Measurements from ENCODE around the gene MYB.

MYB gene

DNA sequence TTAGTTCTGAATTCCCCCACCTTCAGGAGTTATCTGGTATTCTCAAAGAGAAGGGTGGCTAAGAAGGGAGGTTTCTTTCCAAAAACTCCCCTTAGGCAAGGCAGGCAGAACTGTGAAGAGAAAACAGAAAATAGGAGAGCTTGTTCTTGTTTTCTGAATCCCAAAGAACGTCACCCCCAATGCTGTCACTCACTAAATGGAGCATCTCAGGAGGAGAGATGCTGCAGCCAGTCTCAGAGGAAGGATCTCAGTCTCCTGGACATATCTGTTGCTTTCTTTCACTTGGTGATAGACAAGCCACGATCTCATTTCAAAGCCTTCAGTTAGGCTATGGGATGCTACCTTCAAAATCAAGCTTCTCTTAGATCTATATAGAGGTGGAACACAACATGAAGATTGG is 16.1 kb upstream of the MYB start:
- DNase-seq = no peak

DNA sequence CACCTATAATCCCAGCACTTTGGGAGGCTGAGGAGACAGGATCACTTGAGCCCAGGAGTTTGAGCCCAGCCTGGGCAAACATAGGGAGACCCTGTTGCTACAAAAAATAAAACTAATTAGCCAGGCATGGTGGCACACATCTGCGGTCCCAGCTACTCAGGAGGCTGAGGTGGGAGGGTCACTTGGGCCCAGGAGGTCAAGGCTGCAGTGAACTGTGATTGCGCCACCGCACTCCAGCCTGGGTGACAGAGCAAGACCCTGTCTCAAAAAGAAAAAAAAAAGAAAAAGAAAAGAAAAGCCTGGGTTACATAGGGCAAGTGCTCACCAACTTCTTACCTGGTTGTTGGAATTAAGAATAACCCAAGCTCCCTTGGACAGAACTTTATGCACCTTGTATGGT is 14.6 kb upstream of the MYB start:
- DNase-seq = no peak

DNA sequence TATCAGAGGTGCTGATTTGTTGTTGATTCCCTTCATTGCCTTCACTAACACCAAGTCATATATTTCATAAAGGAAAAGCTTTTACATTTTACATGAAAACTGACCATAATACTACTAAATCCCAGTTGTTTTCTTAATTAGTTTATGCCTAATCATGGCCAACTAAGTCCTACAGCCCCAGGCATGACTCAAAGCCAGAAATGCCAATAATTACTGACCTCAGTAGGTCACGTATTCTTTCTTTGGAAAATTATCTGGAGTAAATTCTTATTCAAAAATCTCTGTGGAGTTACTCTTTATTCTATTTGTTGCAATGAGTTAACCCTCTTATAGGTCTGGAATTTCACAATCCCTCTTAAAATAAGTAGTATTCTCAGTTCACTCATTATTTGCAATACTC is 13.5 kb upstream of the MYB start:
- DNase-seq = no peak

DNA sequence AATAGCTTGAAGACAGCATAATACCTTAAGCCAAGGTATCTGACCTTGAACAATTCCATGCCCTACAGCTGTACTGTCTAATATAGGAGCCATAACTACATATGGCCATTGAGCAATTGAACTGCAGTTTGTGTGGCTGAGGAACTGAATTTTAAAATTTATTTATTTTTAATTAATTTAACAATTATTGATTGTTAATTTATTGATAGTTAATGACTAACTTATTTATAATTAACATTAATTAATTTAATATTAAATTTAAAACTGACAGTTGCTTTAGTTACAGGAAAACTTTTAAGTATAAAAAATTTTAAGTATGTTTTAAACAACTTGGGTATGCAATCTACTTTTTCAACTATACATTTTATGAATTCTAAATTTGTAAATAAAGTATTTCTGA is 12.3 kb upstream of the MYB start:
- no peak for DNase-seq

DNA sequence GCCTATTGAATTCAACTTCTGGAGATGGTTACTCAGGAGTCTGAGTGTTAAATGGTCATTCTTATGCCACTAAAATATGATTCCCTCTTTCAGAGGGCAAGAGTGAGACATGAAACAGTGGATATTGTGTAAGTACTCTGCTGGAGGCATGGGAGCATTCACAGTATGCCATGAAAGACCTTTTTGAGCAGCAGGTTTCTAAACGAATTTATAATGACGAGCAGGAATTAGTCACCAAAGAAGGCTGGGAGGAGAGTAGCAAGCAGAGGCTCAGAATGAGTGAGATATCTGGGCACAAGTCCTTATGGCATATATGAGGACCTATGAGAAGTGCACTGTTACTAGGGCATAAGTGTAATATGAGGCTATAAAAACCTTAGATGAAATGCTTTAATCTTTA is 10.9 kb upstream of the MYB start:
- no peak for DNase-seq

DNA sequence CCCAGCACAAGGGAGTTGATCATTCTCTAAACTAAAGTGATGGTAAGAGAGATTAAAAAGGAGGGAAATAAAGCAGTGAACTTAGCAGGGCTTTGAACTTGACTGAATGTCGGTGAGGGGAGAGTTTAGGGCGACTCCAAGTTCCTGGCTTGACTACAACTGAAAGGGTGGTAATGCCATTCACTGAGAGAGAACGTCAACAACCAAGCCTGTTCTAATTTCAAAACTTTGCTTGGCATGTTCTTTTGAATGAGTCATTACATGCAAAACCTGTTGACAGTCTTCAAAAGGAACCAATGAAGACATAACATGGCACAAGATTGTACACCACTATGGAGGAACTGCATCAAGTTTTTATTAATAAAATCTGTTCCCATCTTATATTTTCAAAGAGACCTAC is 10.3 kb upstream of the MYB start:
- DNase-seq = no peak

DNA sequence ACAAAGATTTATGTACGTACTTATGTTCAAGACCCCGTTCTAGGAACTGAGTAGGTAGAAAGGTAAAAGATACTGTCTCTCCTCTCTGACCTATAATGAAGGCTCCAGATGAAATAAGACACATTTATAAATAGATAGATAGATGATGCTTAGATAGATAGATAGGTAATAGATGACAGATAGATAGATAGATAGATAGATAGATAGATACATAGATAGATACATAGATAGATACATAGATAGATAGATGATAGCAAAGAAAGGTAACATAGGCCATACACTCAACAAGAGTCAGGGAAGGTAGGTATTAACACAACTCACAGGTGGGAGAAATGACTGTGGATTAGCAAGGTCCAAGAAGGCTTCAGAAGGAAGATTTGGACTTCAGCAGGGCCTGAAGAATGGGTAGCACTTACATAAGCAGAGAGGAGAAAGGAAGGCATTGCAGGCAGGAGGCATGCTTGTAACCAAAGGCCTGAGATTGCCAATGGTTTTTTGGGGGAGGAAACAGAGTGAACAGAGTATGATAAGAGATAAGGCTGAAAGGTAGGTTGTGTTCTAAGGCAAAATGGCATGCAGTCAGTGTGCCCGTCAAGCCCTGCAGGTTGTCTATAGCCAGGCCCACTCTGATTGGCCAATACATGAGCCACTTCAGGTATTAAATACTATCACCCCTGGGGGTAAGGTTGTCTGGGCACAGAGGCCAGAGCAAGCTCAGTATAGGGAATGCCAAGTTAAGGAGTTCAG is 7.7 kb upstream of the MYB start:
- no peak for DNase-seq

DNA sequence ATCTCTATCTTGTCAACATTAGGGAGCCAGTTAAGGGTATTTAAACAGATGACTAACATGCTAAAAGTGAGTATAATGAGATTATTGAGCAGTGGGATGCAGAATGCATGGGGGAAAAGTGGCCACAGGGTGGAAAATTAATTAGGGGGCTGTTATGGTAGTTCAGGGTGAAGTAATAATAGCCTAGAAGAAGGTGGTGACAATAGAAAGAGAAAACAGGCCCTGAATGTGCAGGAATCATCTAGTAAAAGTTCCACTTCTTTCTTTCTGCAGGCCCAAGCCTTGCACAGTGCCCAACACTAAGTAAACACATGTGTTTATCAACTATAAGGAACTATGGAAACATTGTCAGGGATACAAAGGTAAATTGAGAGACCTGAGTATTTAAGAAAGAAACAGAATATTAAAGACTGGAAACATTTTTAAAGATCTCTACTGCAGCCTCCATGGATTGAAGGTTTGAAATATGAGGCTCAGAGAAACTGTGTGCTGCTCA is 7.1 kb upstream of the MYB start:
- no peak for DNase-seq

DNA sequence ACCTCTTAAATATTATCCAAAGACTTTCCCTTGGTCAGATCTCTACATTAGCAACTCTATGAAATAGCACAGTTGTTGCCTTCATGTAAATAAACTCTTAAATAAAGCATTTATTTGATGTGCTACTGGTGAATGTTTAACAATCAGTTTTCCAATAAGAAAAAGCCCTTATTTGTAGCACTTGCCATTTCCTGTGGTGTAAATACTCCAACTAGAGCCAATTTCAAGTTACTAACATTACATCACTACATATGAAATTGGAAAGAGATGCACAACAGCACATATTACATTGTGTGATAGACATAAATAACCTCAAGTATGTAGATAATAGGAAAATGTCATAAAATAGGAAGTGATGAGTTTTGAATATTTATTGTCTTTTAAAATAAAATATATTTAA is 5.0 kb upstream of the MYB start:
- DNase-seq = no peak

DNA sequence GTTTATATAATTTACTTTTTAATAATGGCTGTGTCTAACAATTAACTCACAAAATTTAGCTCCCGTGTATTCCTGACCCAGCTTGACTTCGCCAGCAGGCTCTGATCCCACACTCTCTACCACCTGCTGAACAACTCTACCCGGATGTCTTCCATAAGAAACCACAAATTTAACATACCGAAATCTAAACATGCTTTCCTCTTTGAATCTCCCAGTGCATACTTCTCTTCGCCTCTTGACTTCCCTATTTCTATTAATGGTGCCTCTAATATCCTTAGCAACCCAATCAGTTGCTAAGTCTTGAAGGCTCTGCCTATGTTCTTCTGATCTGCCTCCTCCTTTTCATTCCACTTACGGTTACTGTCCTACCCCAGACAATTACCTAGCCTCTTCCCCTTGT is 4.6 kb upstream of the MYB start:
- no peak for DNase-seq

DNA sequence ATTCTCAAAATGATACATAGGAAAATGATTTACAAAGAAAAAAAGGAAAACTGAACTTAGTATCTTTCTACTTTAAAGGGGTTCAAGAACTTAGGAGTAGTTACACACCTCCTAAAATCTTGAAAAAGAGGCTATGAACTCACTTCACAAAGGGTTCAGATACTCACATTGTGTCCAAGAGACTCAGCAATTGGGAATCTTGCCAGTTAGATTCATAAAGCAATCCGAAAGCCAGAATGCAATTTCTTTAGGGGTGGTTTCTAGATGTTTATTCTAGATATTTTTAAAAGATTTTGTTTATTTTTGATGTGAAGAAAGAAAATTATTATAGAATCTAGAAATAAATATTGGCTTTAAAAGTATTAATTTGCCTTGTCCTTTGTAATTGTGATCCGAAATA is 1.7 kb upstream of the MYB start:
- no peak for DNase-seq

DNA sequence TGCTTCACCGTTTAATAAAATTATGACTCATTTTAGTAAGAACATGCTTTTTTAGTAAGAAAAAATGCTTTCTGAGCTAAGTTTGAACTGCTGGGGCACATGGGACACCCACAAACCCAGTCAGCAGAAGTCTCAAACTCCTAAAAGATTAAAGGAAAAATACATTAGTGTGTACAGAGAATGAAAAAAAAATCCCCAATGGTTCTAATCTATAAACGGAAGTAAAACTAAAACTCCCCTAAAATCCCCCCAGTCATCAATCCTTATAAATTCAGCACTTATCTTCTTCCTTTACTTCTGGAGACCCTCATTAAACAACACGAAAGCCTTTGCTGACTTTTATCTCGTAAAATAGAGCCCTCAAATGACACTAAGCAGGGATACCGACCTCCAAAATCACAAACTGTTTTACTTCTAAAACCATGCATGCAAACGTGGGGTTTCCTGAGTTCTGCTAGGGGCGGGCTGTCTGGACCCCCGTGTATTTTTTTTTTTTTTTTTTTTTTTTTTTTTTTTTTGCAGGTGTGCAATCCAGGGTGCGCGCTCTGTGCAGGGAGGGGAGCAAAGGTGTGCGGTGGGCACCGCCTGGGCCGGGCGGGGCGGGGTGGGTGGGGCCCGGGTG is 1.1 kb upstream of the MYB start:
- DNase-seq = no peak

DNA sequence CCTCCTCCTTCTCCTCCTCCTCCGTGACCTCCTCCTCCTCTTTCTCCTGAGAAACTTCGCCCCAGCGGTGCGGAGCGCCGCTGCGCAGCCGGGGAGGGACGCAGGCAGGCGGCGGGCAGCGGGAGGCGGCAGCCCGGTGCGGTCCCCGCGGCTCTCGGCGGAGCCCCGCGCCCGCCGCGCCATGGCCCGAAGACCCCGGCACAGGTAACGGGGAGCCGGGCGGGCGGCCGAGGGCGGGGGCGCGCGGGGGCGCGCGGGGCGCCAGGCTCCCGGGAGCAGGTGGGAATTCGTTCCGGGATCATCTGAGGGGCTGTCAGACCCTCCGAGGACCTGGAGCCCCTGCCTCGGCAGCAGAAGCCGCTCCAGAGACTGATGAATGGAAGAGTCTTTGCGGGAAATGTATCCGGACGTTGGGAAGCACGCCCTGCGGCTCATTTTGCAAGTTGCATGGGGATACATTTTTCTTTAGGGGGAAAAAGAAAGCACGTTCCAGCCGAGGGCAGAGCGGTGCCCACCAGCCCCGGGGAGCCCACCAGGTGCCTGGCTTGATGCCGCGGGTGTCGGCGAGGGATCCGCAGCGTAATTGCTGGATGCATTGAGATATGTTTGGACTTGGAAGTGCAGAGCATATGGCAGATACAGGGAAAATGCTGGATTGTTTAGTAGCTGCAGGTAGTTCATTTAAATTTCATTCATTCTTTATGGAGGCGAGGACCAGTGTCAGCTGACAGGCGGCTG is 394 bp downstream of the MYB start:
- peak; percentile 28 for DNase-seq

DNA sequence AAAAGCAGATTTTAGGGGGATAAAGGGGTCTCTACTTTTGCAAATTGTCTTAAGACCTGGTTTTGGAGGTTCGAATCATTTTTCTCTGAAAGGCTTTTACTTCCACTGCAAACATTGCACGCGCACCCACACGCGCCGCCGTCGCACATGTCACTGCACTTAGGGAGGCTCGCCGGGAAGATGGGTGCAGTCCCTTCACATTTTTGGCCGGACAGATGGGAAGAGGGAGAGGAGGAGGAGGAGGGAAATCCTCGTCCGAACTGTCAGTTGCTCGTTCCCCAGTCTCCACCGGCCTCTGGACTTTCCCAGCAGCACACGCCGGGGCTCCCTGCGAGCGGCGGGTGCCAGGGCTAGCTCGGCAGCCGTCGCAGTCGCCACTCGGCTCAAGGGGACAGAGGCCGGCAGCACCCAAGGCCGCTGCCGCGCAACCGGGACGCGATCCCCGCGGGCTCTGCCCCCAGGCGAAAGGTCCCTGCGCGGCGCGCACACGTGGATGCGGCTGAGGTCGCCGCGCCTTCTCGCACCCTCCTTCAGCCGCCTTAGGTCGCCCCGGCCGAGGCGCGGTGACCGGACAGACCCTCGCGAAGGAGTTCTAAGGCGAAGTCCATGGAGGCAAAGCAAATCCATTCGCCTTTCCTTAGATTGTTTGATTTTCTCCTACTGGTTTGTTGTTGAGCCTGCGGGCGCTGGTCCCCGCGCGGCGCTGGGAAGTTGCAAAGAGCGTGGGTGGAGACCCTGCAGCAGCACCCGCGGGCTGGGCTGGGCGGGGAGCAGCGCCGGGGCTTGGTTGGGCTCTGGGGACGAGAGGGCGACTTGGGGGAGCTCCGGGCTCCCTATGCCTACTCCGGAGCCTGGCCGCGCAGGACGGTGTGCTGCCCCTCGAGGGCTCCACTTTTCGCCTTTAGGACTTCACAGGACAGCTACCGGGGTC is 1.2 kb downstream of the MYB start:
- DNase-seq = peak; percentile 18

DNA sequence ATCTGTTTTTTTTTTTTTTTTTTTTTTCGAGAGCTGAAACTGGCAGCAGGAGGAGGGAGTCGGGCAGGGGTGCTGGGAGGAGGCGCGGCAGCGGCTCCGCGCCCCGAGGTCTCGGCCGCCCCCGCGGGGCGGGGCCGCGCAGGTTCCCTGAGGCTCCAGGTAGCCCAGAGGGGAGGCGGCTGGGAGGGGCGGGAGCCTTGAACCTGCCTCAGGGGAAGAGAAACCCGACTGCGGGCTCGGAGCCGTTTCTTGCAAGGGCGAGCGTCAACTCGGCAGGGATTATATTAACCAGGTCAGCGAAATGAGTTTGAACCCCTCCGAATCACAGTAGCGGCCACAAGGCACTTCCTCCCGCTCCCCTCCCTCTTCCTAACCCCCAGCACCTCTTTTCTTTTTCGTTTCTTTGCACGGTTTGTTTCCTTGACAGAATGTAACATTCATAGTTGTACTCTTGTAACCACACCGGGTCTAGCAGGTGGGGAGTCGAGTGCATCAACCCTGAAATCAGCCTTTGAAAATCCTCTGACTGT is 2.0 kb downstream of the MYB start:
- DNase-seq = peak; percentile 32

DNA sequence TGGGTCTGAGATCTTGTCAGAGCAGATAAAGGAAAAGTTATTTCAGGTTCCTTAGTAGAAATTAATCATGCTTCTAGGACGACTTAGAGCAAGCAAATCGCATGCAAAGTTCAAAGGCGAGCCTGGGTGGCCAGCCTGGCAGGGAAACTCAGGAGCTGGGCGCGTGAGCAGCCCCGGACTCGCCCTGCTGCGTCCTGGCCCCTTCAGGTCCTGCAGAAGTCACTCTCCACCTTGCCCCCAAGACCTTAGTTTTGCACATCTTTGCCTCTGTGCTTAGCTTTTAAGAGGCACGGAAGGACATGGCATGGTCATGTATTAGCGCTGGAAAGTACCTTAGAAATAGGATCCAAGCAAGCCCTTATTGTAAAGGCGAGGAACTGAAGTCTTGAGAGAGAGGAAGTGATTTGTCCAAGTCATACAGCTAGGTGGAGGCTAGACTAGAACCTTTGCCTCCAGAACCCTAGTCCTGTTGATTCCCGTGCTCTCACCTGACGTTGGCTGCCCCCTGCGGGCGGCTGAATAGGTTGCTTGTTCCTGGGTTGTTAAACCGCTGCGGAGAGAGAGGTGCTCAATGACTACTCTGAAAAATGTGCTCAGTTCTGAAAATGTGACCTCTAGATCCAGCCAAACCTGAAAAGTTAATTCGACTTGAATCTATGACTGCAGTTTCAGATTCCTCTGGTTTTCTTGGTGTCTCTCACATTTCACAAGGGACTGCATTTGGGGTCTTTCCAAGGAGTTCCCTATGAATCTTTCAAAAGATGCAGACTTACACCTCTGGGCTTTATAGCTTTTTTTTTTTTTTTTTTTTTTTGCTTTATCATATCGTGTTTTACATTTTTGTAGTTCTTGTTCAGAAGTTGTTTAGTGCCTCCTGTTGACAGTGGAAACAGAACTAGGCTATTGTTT is 2.7 kb downstream of the MYB start:
- DNase-seq = peak; percentile 18

DNA sequence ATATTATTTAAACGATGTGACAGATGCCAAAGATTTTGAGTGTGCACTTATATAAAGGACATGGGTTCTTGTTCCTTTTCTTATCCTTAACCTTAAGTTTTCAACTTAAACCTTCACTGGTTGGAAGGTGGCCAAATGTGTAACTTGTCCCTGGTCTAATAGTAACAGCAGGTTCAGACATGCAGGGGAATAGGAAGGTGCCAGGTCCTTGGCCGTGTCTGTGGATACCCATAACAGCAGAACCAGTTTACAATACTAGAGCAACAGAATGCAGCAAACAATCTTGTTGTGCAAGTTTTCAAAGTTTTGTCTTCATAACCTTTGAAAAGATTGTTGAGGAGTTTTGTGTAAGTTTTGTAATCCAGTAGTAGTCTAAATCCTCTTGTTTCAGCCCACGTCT is 4.4 kb downstream of the MYB start:
- no peak for DNase-seq

DNA sequence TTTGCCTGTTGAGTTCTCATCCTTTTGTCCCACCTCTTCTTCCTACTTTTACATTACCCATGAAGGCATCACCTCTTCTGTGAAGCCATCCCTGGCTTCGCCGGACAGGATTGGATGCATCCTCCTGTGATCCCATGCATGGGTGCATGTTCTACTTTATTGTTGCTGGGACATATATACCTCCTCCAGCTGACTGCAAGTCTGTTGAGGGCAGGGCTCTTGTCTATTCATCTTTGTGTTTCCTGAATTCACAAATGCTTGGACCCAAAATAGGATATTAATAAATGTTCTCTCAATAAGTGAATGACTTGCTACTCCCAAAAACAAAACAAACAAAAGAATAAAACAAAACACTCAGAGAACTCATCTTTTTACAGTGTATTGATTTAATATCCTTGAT is 5.1 kb downstream of the MYB start:
- no peak for DNase-seq

DNA sequence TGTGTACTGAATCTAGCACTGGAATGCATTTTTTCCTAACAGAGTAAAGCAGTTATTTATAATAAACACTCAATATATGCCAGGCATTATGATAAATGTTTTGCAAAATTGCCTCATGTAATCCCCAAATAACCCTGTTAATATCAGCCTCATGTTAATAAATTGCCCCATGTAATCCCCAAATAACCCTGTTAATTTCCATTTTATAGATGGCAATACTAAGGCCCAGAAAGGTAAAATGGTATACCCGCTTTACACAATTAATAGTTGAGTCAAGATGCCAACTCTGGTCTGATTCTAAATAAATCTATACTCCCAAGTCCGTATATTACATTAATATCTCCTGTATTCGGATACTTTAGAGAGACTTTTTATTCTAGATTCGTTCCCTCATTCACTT is 6.3 kb downstream of the MYB start:
- no peak for DNase-seq

DNA sequence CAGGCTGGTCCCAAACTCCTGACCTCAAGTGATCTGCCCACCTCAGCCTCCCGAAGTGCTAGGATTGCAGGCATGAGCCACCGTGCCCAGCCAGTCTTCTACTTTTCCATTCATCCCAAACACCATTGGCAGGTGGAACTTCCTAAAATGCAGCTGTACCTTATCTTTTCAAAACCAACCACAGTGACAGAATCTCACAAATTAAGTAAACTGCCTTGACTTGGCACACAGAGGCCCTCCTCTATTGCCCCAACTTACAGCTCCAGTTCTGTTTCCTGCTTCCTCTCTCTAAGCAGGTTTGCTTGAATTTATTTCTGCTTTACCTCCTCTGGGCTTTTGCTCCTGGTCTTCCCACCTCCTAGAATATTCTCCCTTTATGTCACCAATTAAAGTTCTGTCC is 7.6 kb downstream of the MYB start:
- no peak for DNase-seq

DNA sequence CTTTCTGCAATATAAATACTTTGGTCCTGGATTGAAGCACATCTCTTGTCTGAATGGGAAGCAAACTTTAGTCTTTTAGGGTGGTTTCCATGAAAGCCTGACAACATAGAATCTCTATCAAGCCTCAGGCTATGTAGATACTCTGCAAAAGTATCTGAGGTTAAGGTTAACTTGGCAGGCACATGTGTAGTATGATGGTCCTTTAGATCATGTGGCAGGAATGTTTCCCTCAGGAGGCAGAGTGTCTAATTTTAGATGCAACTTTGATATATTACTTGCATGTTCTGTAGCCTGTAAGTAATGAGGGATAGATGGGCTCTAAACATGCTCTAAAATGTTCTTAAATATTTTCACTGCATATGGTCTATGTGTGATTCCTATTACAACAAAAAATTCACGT is 8.2 kb downstream of the MYB start:
- DNase-seq = no peak

All from activated gamma-delta T cell (primary cell).